Tibial nerve (tissue), 3 donors: Measurements from ENCODE around the gene STOX2.

Source experiments
- POLR2A ChIP-seq, 2 donors: fragments of 450-650 bp; IDR thresholded peaks; one replicate each; pipeline ENCODE4 v1.6.1; 2017; ENCODE audit warnings: antibody characterized with exemption in 2 of 2, mild to moderate bottlenecking in 2 of 2, moderate library complexity in 2 of 2
- TF ChIP-seq, protein P1 (sequence below), 5 experiments: fragments of 200-600 bp in 3 of 5; fragments of 450-650 bp in 2 of 5; sonication (generic) in 3 of 5; IDR thresholded peaks; one replicate each; pipeline ENCODE4 v1.5.1; 2016 to 2019; ENCODE audit warnings: antibody characterized with exemption in 5 of 5, mild to moderate bottlenecking in 3 of 5, moderate library complexity in 2 of 5

DNA sequence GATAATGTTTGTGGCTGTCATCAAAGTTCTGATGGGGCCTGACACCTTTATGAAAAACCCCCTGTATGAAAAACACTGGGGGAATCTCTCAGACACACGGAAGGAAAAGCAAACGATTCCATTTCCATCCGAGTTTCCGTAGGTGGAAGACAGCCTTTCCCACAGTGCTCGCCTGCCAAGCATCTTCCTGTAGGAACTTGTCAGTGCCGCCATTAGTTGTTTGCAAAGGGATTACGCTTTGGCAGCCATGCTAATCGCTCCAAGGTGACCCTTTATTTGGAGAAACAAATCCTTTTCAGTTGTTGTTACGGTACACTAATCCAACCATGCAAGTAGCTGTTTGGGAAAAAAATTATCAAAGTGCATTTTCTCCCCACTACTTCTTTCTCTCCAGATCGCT is 44.4 kb upstream of the STOX2 start:
- TF ChIP-seq, protein P1, sequence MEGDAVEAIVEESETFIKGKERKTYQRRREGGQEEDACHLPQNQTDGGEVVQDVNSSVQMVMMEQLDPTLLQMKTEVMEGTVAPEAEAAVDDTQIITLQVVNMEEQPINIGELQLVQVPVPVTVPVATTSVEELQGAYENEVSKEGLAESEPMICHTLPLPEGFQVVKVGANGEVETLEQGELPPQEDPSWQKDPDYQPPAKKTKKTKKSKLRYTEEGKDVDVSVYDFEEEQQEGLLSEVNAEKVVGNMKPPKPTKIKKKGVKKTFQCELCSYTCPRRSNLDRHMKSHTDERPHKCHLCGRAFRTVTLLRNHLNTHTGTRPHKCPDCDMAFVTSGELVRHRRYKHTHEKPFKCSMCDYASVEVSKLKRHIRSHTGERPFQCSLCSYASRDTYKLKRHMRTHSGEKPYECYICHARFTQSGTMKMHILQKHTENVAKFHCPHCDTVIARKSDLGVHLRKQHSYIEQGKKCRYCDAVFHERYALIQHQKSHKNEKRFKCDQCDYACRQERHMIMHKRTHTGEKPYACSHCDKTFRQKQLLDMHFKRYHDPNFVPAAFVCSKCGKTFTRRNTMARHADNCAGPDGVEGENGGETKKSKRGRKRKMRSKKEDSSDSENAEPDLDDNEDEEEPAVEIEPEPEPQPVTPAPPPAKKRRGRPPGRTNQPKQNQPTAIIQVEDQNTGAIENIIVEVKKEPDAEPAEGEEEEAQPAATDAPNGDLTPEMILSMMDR (IDR thresholded peaks at IDR 0.05): no peak
- TF ChIP-seq POLR2A (IDR thresholded peaks at IDR 0.05): no peak
